HG03457 (cell line): ENCODE measurements around the gene MCCC2.
"Not testable (repeated sequence)": the region's sequence is repeated elsewhere in the genome, so short reads cannot be mapped to it uniquely, and the experiment has no call there.

Source experiments
- ATAC-seq: cut with Tn5 transposase; IDR thresholded peaks from one replicate; pipeline ENCODE4 v1.9.1; 2021; ENCODE audit warnings: moderate number of reproducible peaks; ENCODE audit not compliant: unreplicated experiment

The MCCC2 gene

GRCh38 chr5:71586941-71587765 lies at the start of gene MCCC2:
TSS of gene MCCC2 (plus strand) at chr5:71587340. CDS start at chr5:71587426, 86 bp downstream.
- peak; percentile 95 for ATAC-seq

- ATAC-seq: no peak
These were observed 49.5 kb upstream of the MCCC2 start for GRCh38 chr5:71537687-71538086.

GRCh38 chr5:71550885-71551284 lies 36.3 kb upstream of the MCCC2 start:
- not testable (repeated sequence) for ATAC-seq

DNA sequence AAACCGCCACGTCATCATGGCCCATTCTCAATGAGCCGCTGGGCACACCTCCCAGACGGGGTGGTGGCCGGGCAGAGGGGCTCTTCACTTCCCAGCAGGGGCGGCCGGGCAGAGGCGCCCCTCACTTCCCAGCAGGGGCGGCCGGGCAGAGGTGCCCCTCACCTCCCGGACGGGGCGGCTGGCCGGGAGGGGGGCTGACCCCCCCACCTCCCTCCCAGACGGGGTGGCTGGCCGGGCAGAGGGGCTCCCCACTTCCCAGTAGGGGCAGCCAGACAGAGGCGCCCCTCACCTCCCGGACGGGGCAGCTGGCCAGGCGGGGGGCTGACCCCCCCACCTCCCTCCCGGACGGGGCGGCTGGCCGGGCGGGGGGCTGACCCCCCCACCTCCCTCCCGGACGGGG lies 35.6 kb upstream of the MCCC2 start:
- not testable (repeated sequence) for ATAC-seq

DNA sequence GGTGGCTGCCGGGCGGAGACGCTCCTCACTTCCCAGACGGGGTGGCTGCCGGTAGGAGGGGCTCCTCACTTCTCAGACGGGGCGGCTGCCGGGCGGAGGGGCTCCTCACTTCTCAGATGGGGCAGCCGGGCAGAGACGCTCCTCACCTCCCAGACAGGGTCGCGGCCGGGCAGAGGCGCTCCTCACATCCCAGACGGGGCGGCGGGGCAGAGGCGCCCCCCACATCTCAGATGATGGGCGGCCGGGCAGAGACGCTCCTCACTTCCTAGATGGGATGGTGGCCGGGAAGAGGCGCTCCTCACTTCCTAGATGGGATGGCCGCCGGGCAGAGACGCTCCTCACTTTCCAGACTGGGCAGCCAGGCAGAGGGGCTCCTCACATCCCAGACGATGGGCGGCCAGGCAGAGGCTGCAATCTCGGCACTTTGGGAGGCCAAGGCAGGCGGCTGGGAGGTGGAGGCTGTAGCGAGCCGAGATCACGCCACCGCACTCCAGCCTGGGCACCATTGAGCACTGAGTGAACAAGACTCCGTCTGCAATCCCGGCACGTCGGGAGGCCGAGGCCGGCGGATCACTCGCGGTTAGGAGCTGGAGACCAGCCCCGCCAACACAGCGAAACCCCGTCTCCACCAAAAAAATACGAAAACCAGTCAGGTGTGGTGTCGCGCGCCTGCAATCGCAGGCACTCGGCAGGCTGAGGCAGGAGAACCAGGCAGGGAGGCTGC lies 35.0 kb upstream of the MCCC2 start:
- not testable (repeated sequence) for ATAC-seq

GRCh38 chr5:71563161-71563560 lies 24.0 kb upstream of the MCCC2 start:
- ATAC-seq: no peak

- ATAC-seq: no peak
These were observed 22.2 kb upstream of the MCCC2 start for GRCh38 chr5:71564895-71565294.

- ATAC-seq: no peak
These were observed 17.2 kb upstream of the MCCC2 start for GRCh38 chr5:71569748-71570509.

DNA sequence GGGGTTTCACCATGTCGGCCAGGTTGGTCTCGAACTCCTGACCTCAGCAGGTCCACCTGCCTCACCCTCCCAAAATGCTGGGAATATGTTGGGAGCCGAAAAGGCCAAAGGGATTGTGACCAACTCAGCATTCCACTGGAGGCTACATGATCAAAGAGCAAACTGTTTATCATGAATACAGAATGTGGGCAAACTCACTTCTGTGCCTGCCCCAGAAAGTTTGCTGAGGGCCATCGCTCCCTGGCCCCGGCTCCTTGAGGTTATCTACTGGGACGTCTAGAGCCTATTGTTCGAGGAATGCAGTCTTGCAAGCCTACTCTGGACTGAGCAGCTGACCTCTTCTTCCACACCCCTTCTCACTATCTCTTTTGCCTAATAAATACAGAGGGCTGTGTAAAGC lies 15.3 kb upstream of the MCCC2 start:
- not testable (repeated sequence) for ATAC-seq

DNA sequence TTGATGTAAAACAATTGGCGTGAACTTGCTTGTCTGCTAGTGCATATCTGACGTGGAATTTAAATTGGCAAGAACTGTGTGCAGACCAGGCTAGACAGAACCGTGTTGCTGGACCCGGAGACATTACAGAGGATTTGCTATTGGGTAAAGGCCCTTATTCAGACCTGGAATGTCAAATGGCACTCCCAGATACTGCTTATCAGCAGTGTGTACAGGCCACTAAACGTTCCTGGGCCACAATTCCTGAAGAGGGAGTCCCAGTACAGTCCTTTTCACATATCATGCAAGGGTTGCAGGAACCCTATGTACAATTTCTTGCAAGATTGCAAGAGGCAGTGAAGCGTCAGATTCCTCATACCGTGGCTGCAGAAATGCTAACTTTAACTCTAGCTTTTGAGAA lies 13.5 kb upstream of the MCCC2 start:
- ATAC-seq: no peak

DNA sequence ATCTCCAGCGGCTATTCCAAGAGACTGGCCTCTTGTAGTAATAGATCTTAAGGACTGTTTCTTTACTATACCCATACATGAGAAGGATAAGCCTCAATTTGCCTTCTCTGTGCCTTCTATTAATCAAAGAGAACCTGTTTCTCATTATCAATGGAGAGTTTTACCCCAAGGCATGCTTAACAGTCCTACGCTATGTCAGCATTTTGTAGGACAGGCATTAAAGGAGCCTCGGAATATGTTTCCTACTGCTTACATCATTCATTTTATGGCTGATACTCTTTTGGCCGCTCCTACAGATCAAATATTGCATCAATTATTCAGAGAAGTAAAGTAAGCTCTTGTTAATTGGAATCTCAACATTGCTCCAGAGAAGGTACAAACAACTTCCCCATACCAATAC lies 11.6 kb upstream of the MCCC2 start:
- not testable (repeated sequence) for ATAC-seq

DNA sequence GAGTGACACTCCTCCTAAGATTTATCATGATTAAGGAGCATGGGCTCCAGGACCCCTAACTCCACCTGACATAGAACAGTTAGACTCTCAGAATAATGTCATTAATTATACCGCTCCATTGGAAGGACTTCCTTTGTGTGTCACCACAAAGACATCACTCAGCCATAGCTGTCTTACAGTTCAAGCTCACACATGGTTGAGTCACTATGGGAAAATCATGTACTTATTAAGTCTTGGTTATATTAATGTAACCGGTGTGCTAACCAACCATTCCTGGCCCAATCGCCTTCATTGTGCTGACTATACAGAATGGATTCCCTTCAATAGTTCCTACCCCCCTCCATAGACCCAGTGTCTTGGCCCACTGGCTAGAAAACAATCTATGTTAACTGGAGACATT lies 10.9 kb upstream of the MCCC2 start:
- ATAC-seq: no peak

- not testable (repeated sequence) for ATAC-seq
These were observed 9.3 kb upstream of the MCCC2 start for GRCh38 chr5:71577839-71578238.

DNA sequence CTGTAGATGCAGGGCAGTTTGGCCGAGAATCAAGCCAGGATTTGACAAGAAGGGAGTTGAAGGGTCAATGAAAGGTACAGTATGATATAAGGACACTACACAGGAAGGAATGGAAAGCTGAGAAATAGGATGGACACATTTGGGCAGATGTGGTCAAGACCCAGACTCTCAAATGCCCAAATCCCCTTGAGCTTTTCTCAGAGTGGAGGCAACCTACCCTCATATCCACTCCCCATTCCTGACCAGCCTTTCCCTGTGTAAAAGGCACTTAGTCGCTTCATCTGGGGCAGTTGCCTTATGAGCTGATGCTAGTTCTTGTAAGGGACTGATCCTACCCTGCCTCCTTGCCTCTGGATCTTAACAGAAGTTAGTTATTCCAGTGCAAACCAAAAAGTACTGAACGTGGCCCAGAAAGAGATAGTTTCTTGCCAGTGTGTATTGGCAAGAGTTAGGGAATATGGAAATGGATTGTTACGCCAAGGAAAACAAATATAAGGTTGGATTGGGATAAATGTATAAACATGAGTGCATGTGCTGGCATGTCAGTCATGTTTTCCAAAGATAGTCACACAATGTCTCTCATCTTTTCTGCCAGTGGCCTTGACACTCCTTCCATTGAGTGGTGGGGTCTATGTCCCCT lies 4.1 kb upstream of the MCCC2 start:
- no peak for ATAC-seq

- ATAC-seq: no peak
These were observed 844 bp upstream of the MCCC2 start for GRCh38 chr5:71586052-71586940.

DNA sequence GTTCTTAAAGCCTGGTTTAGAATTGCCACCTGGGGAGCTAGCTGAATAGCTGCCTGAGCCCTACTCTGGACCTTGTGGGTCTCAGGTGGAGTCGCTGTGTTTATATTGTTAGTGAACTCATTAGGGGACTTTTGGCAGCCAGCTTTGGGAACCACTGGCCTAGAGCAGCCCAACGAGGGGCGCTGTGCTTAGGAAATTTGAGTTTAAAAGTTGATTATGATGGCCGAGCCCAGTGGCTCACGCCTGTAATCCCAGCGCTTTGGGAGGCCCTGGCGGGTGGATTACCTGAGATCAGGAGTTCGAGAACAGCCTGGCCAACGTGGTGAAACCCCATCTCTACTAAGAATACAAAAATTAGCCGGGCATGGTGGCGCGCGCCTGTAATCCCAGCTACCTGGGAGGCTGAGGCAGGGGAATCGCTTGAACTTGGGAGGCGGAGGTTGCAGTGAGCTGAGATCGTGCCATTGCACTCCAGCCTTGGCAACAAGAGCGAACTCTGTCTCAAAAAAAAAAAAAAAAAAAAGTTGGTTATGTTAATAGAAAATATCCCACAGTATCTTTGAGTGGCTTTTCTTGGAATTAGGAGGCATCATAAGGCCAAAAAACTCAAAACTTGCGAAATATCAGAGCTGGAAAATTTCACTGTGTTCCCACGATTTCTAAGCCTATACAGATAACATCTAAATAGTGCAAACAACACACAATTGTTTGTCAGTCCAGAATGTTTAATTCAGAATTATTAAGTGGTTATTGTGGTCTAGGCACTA lies 809 bp downstream of the MCCC2 start:
- no peak for ATAC-seq

DNA sequence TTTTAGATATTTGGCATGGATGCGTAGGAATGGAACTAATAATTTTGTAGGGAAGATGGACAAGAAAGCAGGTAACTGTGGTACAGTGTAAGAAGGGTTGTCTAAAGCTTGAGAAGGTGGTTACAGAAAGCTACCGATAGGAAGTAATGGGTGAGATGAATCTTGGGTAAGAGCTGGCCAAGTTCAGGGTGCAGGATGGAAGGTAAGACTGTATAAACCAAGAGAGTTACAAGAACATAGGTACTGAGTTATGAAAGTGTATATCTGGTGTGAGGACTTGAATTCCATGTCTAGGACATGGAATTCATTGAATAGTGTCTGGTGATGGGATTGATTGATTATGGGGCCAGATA lies 1.4 kb downstream of the MCCC2 start:
- ATAC-seq: no peak

- no peak for ATAC-seq
These were observed 2.8 kb downstream of the MCCC2 start for GRCh38 chr5:71589903-71590302.

DNA sequence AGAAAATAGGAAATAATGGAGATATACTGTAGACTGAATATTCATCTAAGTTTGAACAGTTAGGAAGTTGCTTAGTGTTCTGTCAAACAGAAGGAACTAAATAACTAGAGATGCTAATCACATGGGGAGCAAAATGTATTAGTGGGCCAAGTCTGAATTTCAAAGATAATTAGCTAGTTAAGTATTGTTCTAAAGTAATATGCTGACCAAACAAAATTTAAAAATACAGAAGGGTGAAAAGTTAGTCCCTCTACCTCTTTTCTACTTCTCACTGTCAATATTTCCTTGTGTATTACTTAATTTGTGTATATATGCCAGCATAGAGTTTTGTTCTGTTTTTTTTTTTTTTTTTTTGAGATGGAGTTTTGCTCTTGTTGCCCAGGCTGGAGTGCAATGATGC lies 4.0 kb downstream of the MCCC2 start:
- no peak for ATAC-seq
